CD8-positive, alpha-beta memory T cell (primary cell): ENCODE measurements around the gene ARID1B. TPM values are rescaled to one million over a fixed set of nuclear protein-coding genes. Genes with fewer than 3 reads are reported as not detected.

Source experiments
- CTCF ChIA-PET: fragments of 350-600 bp; sonication (Branson Sonifier 250); formaldehyde crosslinking; loops from one replicate; lab custom pipeline; 2021; ENCODE audit warnings: antibody characterized with exemption; lab: Charles Lee
- POLR2A ChIA-PET: fragments of 350-600 bp; sonication (Branson Sonifier 250); formaldehyde crosslinking; loops from one replicate; lab custom pipeline; 2021; ENCODE audit warnings: antibody characterized with exemption; lab: Charles Lee
- DNase-seq, 5 donors: peaks; one replicate each; pipeline versions ENCODE4 v3.0.0 to v3.0.0-alpha.2; 2020 to 2022; ENCODE audit warnings: mixed read lengths in 1 of 5
- H3K27ac ChIP-seq: one replicate; pipeline ENCODE4 v1.7.0; 2013; ENCODE audit warnings: low read depth, mild to moderate bottlenecking, low read length, moderate library complexity
- H3K27me3 ChIP-seq: 2 replicates; pipeline ENCODE4 v1.7.0; 2013; ENCODE audit warnings: low read length, mild to moderate bottlenecking; ENCODE audit not compliant: insufficient read depth, poor library complexity, severe bottlenecking
- H3K36me3 ChIP-seq: 2 replicates; pipeline ENCODE4 v1.7.0; 2013; ENCODE audit warnings: mild to moderate bottlenecking, low read length, moderate library complexity; ENCODE audit not compliant: insufficient read depth
- H3K4me1 ChIP-seq: 2 replicates; pipeline ENCODE4 v1.7.0; 2013; ENCODE audit warnings: mild to moderate bottlenecking, low read length, moderate library complexity; ENCODE audit not compliant: insufficient read depth
- H3K4me3 ChIP-seq: 2 replicates; pipeline ENCODE4 v1.7.0; 2013; ENCODE audit warnings: mild to moderate bottlenecking, low read length
- H3K9me3 ChIP-seq: 2 replicates; pipeline ENCODE4 v1.7.0; 2013; ENCODE audit warnings: mild to moderate bottlenecking, low read length
- H3K27ac Mint-ChIP-seq, 8 donors: one replicate each; pipeline ENCODE4 v1.8.0; 2020 to 2021; ENCODE audit warnings: mixed read lengths in 8 of 8, mild to moderate bottlenecking in 6 of 8, inconsistent platforms in 3 of 8, moderate library complexity in 3 of 8
- H3K27me3 Mint-ChIP-seq, 2 donors: one replicate each; pipeline ENCODE4 v1.8.0; 2020 to 2021; ENCODE audit warnings: mixed read lengths in 2 of 2, mild to moderate bottlenecking in 1 of 2, moderate library complexity in 1 of 2
- H3K36me3 Mint-ChIP-seq, 3 donors: one replicate each; pipeline ENCODE4 v1.8.0; 2020 to 2021; ENCODE audit warnings: mixed read lengths in 3 of 3, inconsistent platforms in 1 of 3, mild to moderate bottlenecking in 1 of 3
- H3K4me1 Mint-ChIP-seq, 3 donors: one replicate each; pipeline ENCODE4 v1.8.0; 2020 to 2021; ENCODE audit warnings: mixed read lengths in 3 of 3, inconsistent platforms in 1 of 3, mild to moderate bottlenecking in 1 of 3
- H3K4me3 Mint-ChIP-seq, 7 donors: one replicate each; pipeline ENCODE4 v1.8.0; 2020 to 2021; ENCODE audit warnings: mixed read lengths in 7 of 7, mild to moderate bottlenecking in 6 of 7, moderate library complexity in 4 of 7, inconsistent platforms in 2 of 7
- H3K9me3 Mint-ChIP-seq, 5 donors: one replicate each; pipeline ENCODE4 v1.8.0; 2020 to 2022; ENCODE audit warnings: mixed read lengths in 5 of 5, mild to moderate bottlenecking in 3 of 5, moderate library complexity in 2 of 5, inconsistent platforms in 1 of 5
- polyA plus RNA-seq: library from polyadenylated mRNA; unstranded; fragments of 300-500 nt; fragmentation: Illumina TruSeq; gene quantifications from one replicate; pipeline ENCODE4 v1.2.3, GENCODE V29; 2021
- total RNA-seq, 2 experiments: library from RNA; stranded (reverse); gene quantifications; one replicate each; pipeline ENCODE4 v1.2.3, GENCODE V29; 2021

Gene ARID1B
- total and polyA plus RNA-seq, 3 experiments from 2014 or later: 19.1 to 57.9 (median 53.0) TPM

DNA sequence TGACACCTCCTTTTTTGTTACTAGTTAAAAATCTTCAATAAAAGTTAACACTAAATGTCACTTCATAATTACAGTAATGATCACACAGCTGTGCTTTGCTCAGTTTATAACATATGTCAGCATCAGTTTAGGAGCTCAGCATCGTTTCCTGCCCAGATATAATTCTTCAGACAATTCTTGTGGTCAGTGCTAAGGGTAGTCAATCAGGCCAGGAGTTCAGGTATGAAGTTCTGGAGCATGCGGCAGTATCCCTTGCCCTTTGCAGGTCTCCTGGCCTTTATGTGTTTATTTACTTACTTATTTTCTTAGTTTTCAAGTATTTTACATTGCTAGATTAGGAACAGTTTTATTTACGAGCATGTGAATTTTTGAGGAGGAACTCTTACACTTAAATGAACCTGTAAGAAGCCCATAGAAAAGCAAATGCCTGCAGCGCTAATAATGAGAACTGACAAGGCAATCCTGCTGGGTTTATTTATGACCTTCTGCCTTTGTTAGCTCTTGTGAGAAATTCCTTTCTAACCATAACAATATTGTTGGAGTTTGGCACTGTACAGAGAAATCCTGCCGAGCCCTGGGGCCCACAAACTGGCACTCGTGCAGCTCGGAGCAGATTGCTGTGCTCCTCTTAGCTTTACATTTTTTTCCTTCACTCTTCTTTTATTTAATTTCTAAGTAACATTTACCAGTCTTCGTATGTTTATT lies 293.4 kb downstream of the ARID1B start:
- no peaks in the 10 kb centered on the region for H3K27me3 Mint-ChIP-seq
- no peaks in the 10 kb centered on the region for H3K27me3 ChIP-seq
- ChIA-PET CTCF (interaction anchor here (1.0 kb wide), 1 partner anchor 23 kb away, joined by 3 read pairs; no protein-coding TSS in a partner anchor), POLR2A (no interaction called here)
- no peak overlapping the region for H3K4me3 ChIP-seq
- H3K4me3 Mint-ChIP-seq: no peak overlapping the region
- peaks cover 0 to 16% (median 5%) of the 10 kb centered on the region in 3 donors for H3K36me3 Mint-ChIP-seq
- DNase-seq: no peak
- H3K27ac ChIP-seq: no peak overlapping the region
- H3K27ac Mint-ChIP-seq: peak overlapping the region in 1 of 8 donors; percentile 26
- peaks cover 35% of the 10 kb centered on the region for H3K4me1 ChIP-seq
- peaks cover 43 to 81% (median 61%) of the 10 kb centered on the region in 3 donors for H3K4me1 Mint-ChIP-seq
- no peaks in the 10 kb centered on the region for H3K9me3 Mint-ChIP-seq
- no peaks in the 10 kb centered on the region for H3K36me3 ChIP-seq
- H3K9me3 ChIP-seq: no peaks in the 10 kb centered on the region

DNA sequence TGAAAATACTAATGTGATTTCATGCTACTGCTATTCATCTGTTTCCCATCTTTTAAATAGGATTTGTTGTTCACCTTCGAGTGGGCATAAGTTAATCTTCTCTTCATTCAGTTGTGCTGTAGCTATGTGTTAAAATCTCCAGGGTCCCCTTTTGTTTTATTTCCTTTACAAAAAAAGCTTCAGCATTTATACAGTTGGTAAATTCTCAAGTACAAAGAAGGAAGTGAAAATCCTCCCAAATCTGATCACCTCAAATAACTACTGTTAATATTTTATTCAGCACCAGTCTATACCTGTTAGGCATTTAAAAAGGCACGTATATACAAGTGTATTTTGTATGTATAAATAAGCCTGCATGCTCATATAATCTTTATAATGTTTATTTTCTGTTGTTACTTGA lies 294.9 kb downstream of the ARID1B start:
- no peak for DNase-seq
- Mint-ChIP-seq H3K4me3 (no peak overlapping the region), H3K4me1 (peaks cover 39 to 81% (median 61%) of the 10 kb centered on the region in 3 donors), H3K36me3 (peaks cover 0 to 17% (median 5%) of the 10 kb centered on the region in 3 donors), H3K9me3 (no peaks in the 10 kb centered on the region), H3K27ac (peak overlapping the region in 1 of 8 donors; percentile 5), H3K27me3 (no peaks in the 10 kb centered on the region)
- Histone ChIP-seq H3K27me3 (no peaks in the 10 kb centered on the region), H3K27ac (no peak overlapping the region), H3K4me1 (peaks cover 30% of the 10 kb centered on the region), H3K4me3 (no peak overlapping the region), H3K9me3 (no peaks in the 10 kb centered on the region), H3K36me3 (no peaks in the 10 kb centered on the region)
- CTCF ChIA-PET: no interaction called here
- POLR2A ChIA-PET: no interaction called here

GRCh38 chr6:157073596-157073995 lies 296.4 kb downstream of the ARID1B start:
- Histone ChIP-seq H3K36me3 (no peaks in the 10 kb centered on the region), H3K4me1 (peaks cover 17% of the 10 kb centered on the region), H3K27ac (no peak overlapping the region), H3K27me3 (no peaks in the 10 kb centered on the region), H3K4me3 (no peak overlapping the region), H3K9me3 (no peaks in the 10 kb centered on the region)
- H3K27me3 Mint-ChIP-seq: no peaks in the 10 kb centered on the region
- no peaks in the 10 kb centered on the region for H3K9me3 Mint-ChIP-seq
- H3K27ac Mint-ChIP-seq: no peak overlapping the region
- H3K36me3 Mint-ChIP-seq: peaks cover 0 to 19% (median 6%) of the 10 kb centered on the region in 3 donors
- ChIA-PET POLR2A (no interaction called here), CTCF (interaction anchor here (0.6 kb wide), 1 partner anchor 142 kb away, joined by 3 read pairs; no protein-coding TSS in a partner anchor)
- H3K4me3 Mint-ChIP-seq: no peak overlapping the region
- peaks cover 33 to 80% (median 52%) of the 10 kb centered on the region in 3 donors for H3K4me1 Mint-ChIP-seq
- no peak for DNase-seq

- H3K4me3 Mint-ChIP-seq: no peak overlapping the region
- H3K27me3 Mint-ChIP-seq: no peaks in the 10 kb centered on the region
- peaks cover 4% of the 10 kb centered on the region for H3K4me1 ChIP-seq
- H3K36me3 Mint-ChIP-seq: peaks cover 0 to 19% (median 8%) of the 10 kb centered on the region in 3 donors
- H3K4me3 ChIP-seq: no peak overlapping the region
- POLR2A ChIA-PET: no interaction called here
- H3K9me3 ChIP-seq: no peaks in the 10 kb centered on the region
- H3K9me3 Mint-ChIP-seq: no peaks in the 10 kb centered on the region
- H3K27ac Mint-ChIP-seq: no peak overlapping the region
- H3K27ac ChIP-seq: no peak overlapping the region
- H3K36me3 ChIP-seq: no peaks in the 10 kb centered on the region
- no peak for DNase-seq
- CTCF ChIA-PET: no interaction called here
- no peaks in the 10 kb centered on the region for H3K27me3 ChIP-seq
- H3K4me1 Mint-ChIP-seq: peaks cover 32 to 79% (median 47%) of the 10 kb centered on the region in 3 donors
Observed at GRCh38 chr6:157074969-157075368, 297.8 kb downstream of the ARID1B start.

- no peak for DNase-seq
Observed at GRCh38 chr6:157075549-157076450, 298.6 kb downstream of the ARID1B start.

GRCh38 chr6:157076451-157076822 lies 299.3 kb downstream of the ARID1B start:
- POLR2A ChIA-PET: no interaction called here
- no peak overlapping the region for H3K27ac Mint-ChIP-seq
- Histone ChIP-seq H3K27me3 (no peaks in the 10 kb centered on the region), H3K9me3 (no peaks in the 10 kb centered on the region), H3K27ac (no peak overlapping the region), H3K4me3 (no peak overlapping the region), H3K4me1 (peaks cover 7% of the 10 kb centered on the region), H3K36me3 (no peaks in the 10 kb centered on the region)
- DNase-seq: no peak
- CTCF ChIA-PET: no interaction called here
- H3K9me3 Mint-ChIP-seq: no peaks in the 10 kb centered on the region
- H3K36me3 Mint-ChIP-seq: peaks cover 0 to 17% (median 8%) of the 10 kb centered on the region in 3 donors
- peaks cover 29 to 76% (median 53%) of the 10 kb centered on the region in 3 donors for H3K4me1 Mint-ChIP-seq
- H3K4me3 Mint-ChIP-seq: peak overlapping the region in 2 of 7 donors; percentile 31 to 48
- no peaks in the 10 kb centered on the region for H3K27me3 Mint-ChIP-seq

More at GRCh38 chr6:157075549-157076450, 298.6 kb downstream of the ARID1B start:
- POLR2A ChIA-PET: no interaction called here
- H3K4me3 ChIP-seq: peak overlapping the region; percentile 5
- Mint-ChIP-seq H3K4me1 (peaks cover 29 to 77% (median 46%) of the 10 kb centered on the region in 3 donors), H3K4me3 (peak overlapping the region; percentile 48 to 80 (median 67)), H3K27me3 (no peaks in the 10 kb centered on the region), H3K9me3 (no peaks in the 10 kb centered on the region), H3K27ac (peak overlapping the region in 7 of 8 donors; percentile 14 to 89 (median 58)), H3K36me3 (peaks cover 0 to 19% (median 8%) of the 10 kb centered on the region in 3 donors)
- H3K27ac ChIP-seq: no peak overlapping the region
- H3K4me1 ChIP-seq: peaks cover 7% of the 10 kb centered on the region
- no peaks in the 10 kb centered on the region for H3K27me3 ChIP-seq
- H3K9me3 ChIP-seq: no peaks in the 10 kb centered on the region
- H3K36me3 ChIP-seq: no peaks in the 10 kb centered on the region
- CTCF ChIA-PET: no interaction called here

GRCh38 chr6:157077251-157077650 lies 300.1 kb downstream of the ARID1B start:
- Mint-ChIP-seq H3K27ac (peak overlapping the region in 4 of 8 donors; percentile 4 to 28 (median 23)), H3K36me3 (peaks cover 0 to 15% (median 8%) of the 10 kb centered on the region in 3 donors), H3K4me1 (peaks cover 30 to 74% (median 56%) of the 10 kb centered on the region in 3 donors), H3K27me3 (no peaks in the 10 kb centered on the region), H3K4me3 (peak overlapping the region in 1 of 7 donors; percentile 42), H3K9me3 (no peaks in the 10 kb centered on the region)
- CTCF ChIA-PET: no interaction called here
- POLR2A ChIA-PET: no interaction called here
- Histone ChIP-seq H3K27ac (no peak overlapping the region), H3K27me3 (no peaks in the 10 kb centered on the region), H3K4me3 (no peak overlapping the region), H3K4me1 (peaks cover 12% of the 10 kb centered on the region), H3K9me3 (no peaks in the 10 kb centered on the region), H3K36me3 (no peaks in the 10 kb centered on the region)
- no peak for DNase-seq
